Cardiac muscle cell (in vitro differentiated cells and primary cell): ENCODE results near the gene COMTD1. TPM values are rescaled to one million over a fixed set of nuclear protein-coding genes. Genes with fewer than 3 reads are reported as not detected.
A peak's percentile ranks its signal among the peaks of the same experiment; 100 is the strongest.

Experiments used
- DNase-seq, 2 donors: peaks; one replicate each; pipeline versions ENCODE4 v3.0.0 to v3.0.0-alpha.2; 2010 to 2017; ENCODE audit warnings: low read depth in 1 of 2, low spot score in 1 of 2
- H3K27ac ChIP-seq: fragments of 200-600 bp; sonication (generic); 2 replicates; pipeline ENCODE4 v1.5.1; 2016
- H3K27me3 ChIP-seq: fragments of 200-600 bp; sonication (generic); 2 replicates; pipeline ENCODE4 v1.6.0; 2016; ENCODE audit warnings: control low read depth
- H3K36me3 ChIP-seq: fragments of 200-600 bp; sonication (generic); 2 replicates; pipeline ENCODE4 v1.5.1; 2016; ENCODE audit warnings: control low read depth
- H3K4me1 ChIP-seq: fragments of 200-600 bp; sonication (generic); 2 replicates; pipeline ENCODE4 v1.8.1; 2017; ENCODE audit warnings: low read depth, mild to moderate bottlenecking, mixed run types
- H3K4me3 ChIP-seq: fragments of 200-600 bp; sonication (generic); 2 replicates; pipeline ENCODE4 v1.5.1; 2016; ENCODE audit warnings: mild to moderate bottlenecking
- H3K9me3 ChIP-seq: fragments of 200-600 bp; sonication (generic); 2 replicates; pipeline ENCODE4 v1.5.1; 2017; ENCODE audit warnings: low read depth, mild to moderate bottlenecking, control low read depth
- CTCF ChIP-seq: IDR thresholded peaks from 2 replicates; pipeline ENCODE4 v1.5.1; 2012; ENCODE audit warnings: low read depth, mild to moderate bottlenecking, low read length
- polyA plus RNA-seq: library from polyadenylated mRNA; unstranded; fragments of >200 nt; fragmentation: Nextera tagmentation; extraction: Ambion mirVana; gene quantifications from 2 replicates; pipeline ENCODE4 v1.2.1, GENCODE V29; 2016
- total RNA-seq: library from RNA; depleted of rRNA; stranded (reverse); fragments of >200 nt; gene quantifications from 2 replicates; pipeline ENCODE4 v1.2.3, GENCODE V29; 2016

Gene COMTD1
- total and polyA plus RNA-seq, 2 experiments from 2014 or later, result 42.0 to 66.1 TPM

GRCh38 chr10:75276069-75276872 is 40.5 kb upstream of the COMTD1 start:
- H3K27me3 ChIP-seq, result no peaks in the 10 kb centered on the region
- H3K9me3 ChIP-seq, result no peaks in the 10 kb centered on the region
- no peak for TF ChIP-seq CTCF
- no peak overlapping the region for H3K27ac ChIP-seq
- no peaks in the 10 kb centered on the region for H3K36me3 ChIP-seq
- DNase-seq, result peak in 1 of 2 donors; percentile 11
- no peaks in the 10 kb centered on the region for H3K4me1 ChIP-seq
- H3K4me3 ChIP-seq, result no peak overlapping the region

GRCh38 chr10:75272896-75273295 is 37.1 kb upstream of the COMTD1 start:
- H3K36me3 ChIP-seq, result no peaks in the 10 kb centered on the region
- H3K27me3 ChIP-seq, result no peaks in the 10 kb centered on the region
- TF ChIP-seq CTCF, result no peak
- DNase-seq, result no peak
- no peak overlapping the region for H3K4me3 ChIP-seq
- no peaks in the 10 kb centered on the region for H3K9me3 ChIP-seq
- H3K4me1 ChIP-seq, result no peaks in the 10 kb centered on the region
- no peak overlapping the region for H3K27ac ChIP-seq

GRCh38 chr10:75272094-75272493 is 36.3 kb upstream of the COMTD1 start:
- no peaks in the 10 kb centered on the region for H3K36me3 ChIP-seq
- H3K27me3 ChIP-seq, result no peaks in the 10 kb centered on the region
- DNase-seq, result no peak
- no peaks in the 10 kb centered on the region for H3K9me3 ChIP-seq
- no peak overlapping the region for H3K27ac ChIP-seq
- H3K4me3 ChIP-seq, result no peak overlapping the region
- no peaks in the 10 kb centered on the region for H3K4me1 ChIP-seq
- TF ChIP-seq CTCF, result no peak

GRCh38 chr10:75269605-75270004 is 33.8 kb upstream of the COMTD1 start:
- Histone ChIP-seq H3K4me3 (no peak overlapping the region), H3K4me1 (no peaks in the 10 kb centered on the region), H3K27me3 (no peaks in the 10 kb centered on the region), H3K36me3 (no peaks in the 10 kb centered on the region), H3K9me3 (no peaks in the 10 kb centered on the region), H3K27ac (no peak overlapping the region)
- TF ChIP-seq CTCF, result no peak
- DNase-seq, result no peak

GRCh38 chr10:75266945-75267344 is 31.2 kb upstream of the COMTD1 start:
- no peak overlapping the region for H3K27ac ChIP-seq
- H3K36me3 ChIP-seq, result no peaks in the 10 kb centered on the region
- H3K9me3 ChIP-seq, result no peaks in the 10 kb centered on the region
- no peak for DNase-seq
- no peak overlapping the region for H3K4me3 ChIP-seq
- H3K4me1 ChIP-seq, result no peaks in the 10 kb centered on the region
- H3K27me3 ChIP-seq, result no peaks in the 10 kb centered on the region
- no peak for TF ChIP-seq CTCF
